Testis (tissue), 3 donors: ENCODE data around the gene EEF1AKMT1. TPM values are rescaled to one million over a fixed set of nuclear protein-coding genes. Genes with fewer than 3 reads are reported as not detected.
"Not testable (repeated sequence)": the region's sequence is repeated elsewhere in the genome, so short reads cannot be mapped to it uniquely, and the experiment has no call there.

Source experiments
- DNase-seq: peaks from one replicate; pipeline ENCODE4 v3.0.0-alpha.2; 2019
- H3K27ac ChIP-seq, 2 donors: fragments of 200-600 bp; sonication (generic); one replicate each; pipeline ENCODE4 v1.5.1; 2019
- H3K27me3 ChIP-seq: fragments of 200-600 bp; sonication (generic); one replicate; pipeline ENCODE4 v1.5.1; 2019
- H3K36me3 ChIP-seq: fragments of 200-600 bp; sonication (generic); one replicate; pipeline ENCODE4 v1.5.1; 2017; ENCODE audit warnings: low read depth; ENCODE audit errors: missing control alignments
- H3K4me1 ChIP-seq: fragments of 200-600 bp; sonication (generic); one replicate; pipeline ENCODE4 v1.5.1; 2019
- H3K4me3 ChIP-seq, 2 donors: fragments of 200-600 bp; sonication (generic); one replicate each; pipeline ENCODE4 v1.5.1; 2017 to 2019
- H3K9me3 ChIP-seq: fragments of 200-600 bp; sonication (generic); one replicate; pipeline ENCODE4 v1.5.1; 2017
- CTCF ChIP-seq, 3 experiments: fragments of 450-650 bp in 2 of 3; fragments of 200-600 bp in 1 of 3; sonication (generic) in 1 of 3; IDR thresholded peaks; one replicate each; pipeline ENCODE4 v1.5.1; 2016 to 2019; ENCODE audit warnings: antibody characterized with exemption in 3 of 3, mild to moderate bottlenecking in 2 of 3, moderate library complexity in 1 of 3
- POLR2A ChIP-seq: fragments of 450-650 bp; IDR thresholded peaks from one replicate; pipeline ENCODE4 v1.6.1; 2017; ENCODE audit warnings: antibody characterized with exemption, mild to moderate bottlenecking, moderate library complexity
- WGBS, 2 donors: methylation state at CpG; one replicate each; pipeline ENCODE4 v1.1.5; 2018; 5-methylcytosine and 5-hydroxymethylcytosine counted together
- intact Hi-C: fragments of 100-400 bp; cut with DNase I; formaldehyde crosslinking; loops from one replicate; pipeline ENCODE4 v1.15.1; 2023; ENCODE audit warnings: low total_unique reads
- polyA plus RNA-seq: library from polyadenylated mRNA; stranded (reverse); fragments of 350-450 nt; fragmentation: Illumina TruSeq; extraction: RNeasy Lipid Tissue Mini Kit (QIAGEN cat#74804); gene quantifications from one replicate; pipeline ENCODE4 v1.2.3, GENCODE V29; 2014; ENCODE audit warnings: low read depth, low replicate concordance; ENCODE audit not compliant: insufficient read depth
- total RNA-seq, 2 donors: library from RNA; depleted of rRNA; stranded (reverse); fragments of >200 nt; gene quantifications; one replicate each; pipeline ENCODE4 v1.2.3, GENCODE V29; 2016

EEF1AKMT1 gene
- total and polyA plus RNA-seq, 3 donors from 2014 or later, result 5.8 to 8.0 (median 7.5) TPM

GRCh38 chr13:20684041-20684440, 89.7 kb downstream of the EEF1AKMT1 start:
- no peak overlapping the region for H3K27ac ChIP-seq
- H3K27me3 ChIP-seq, result no peaks in the 10 kb centered on the region
- H3K4me3 ChIP-seq, result no peak overlapping the region
- 91 to 92% methylated on average over 4 of the region's 4 CpGs for WGBS, 2 donors
- no peaks in the 10 kb centered on the region for H3K9me3 ChIP-seq
- TF ChIP-seq POLR2A, result no peak
- TF ChIP-seq CTCF (IDR thresholded peaks at IDR 0.05), result no peak
- H3K36me3 ChIP-seq, result no peaks in the 10 kb centered on the region
- intact Hi-C loops, result no loop called here
- no peaks in the 10 kb centered on the region for H3K4me1 ChIP-seq
- DNase-seq, result no peak

GRCh38 chr13:20682061-20682460, 91.7 kb downstream of the EEF1AKMT1 start:
- no peaks in the 10 kb centered on the region for H3K4me1 ChIP-seq
- TF ChIP-seq CTCF (IDR thresholded peaks at IDR 0.05), result no peak
- no peak for TF ChIP-seq POLR2A
- no peak overlapping the region for H3K4me3 ChIP-seq
- 88 to 94% methylated on average over 1 of the region's 1 CpG for WGBS, 2 donors
- intact Hi-C loops, result no loop called here
- no peaks in the 10 kb centered on the region for H3K36me3 ChIP-seq
- no peak overlapping the region for H3K27ac ChIP-seq
- H3K27me3 ChIP-seq, result no peaks in the 10 kb centered on the region
- DNase-seq, result no peak
- H3K9me3 ChIP-seq, result no peaks in the 10 kb centered on the region

GRCh38 chr13:20681481-20681880, 92.3 kb downstream of the EEF1AKMT1 start:
- not testable (repeated sequence) for H3K4me3 ChIP-seq

GRCh38 chr13:20680416-20681080, 93.2 kb downstream of the EEF1AKMT1 start:
- no peak overlapping the region for H3K4me3 ChIP-seq
- TF ChIP-seq POLR2A, result no peak
- TF ChIP-seq CTCF (IDR thresholded peaks at IDR 0.05), result no peak
- no peak overlapping the region for H3K27ac ChIP-seq
- H3K4me1 ChIP-seq, result no peaks in the 10 kb centered on the region
- intact Hi-C loops, result no loop called here
- no peaks in the 10 kb centered on the region for H3K9me3 ChIP-seq
- no peaks in the 10 kb centered on the region for H3K27me3 ChIP-seq
- WGBS, 2 donors, result 93 to 95% methylated on average over 10 of the region's 10 CpGs
- no peaks in the 10 kb centered on the region for H3K36me3 ChIP-seq
- no peak for DNase-seq

More at GRCh38 chr13:20681481-20681880, 92.3 kb downstream of the EEF1AKMT1 start:
- intact Hi-C loops, H3K9me3 ChIP-seq, H3K4me1 ChIP-seq, H3K27me3 ChIP-seq, H3K27ac ChIP-seq, DNase-seq, H3K36me3 ChIP-seq: not testable (repeated sequence)
- 50 to 84% methylated on average over 5 of the region's 5 CpGs for WGBS, 2 donors

GRCh38 chr13:20679879-20680278, 93.9 kb downstream of the EEF1AKMT1 start:
- H3K9me3 ChIP-seq, result no peaks in the 10 kb centered on the region
- no peak overlapping the region for H3K27ac ChIP-seq
- 63 to 84% methylated on average over 3 of the region's 3 CpGs for WGBS, 2 donors
- intact Hi-C loops, result no loop called here
- no peaks in the 10 kb centered on the region for H3K27me3 ChIP-seq
- H3K4me3 ChIP-seq, result no peak overlapping the region
- DNase-seq, result no peak
- no peaks in the 10 kb centered on the region for H3K4me1 ChIP-seq
- H3K36me3 ChIP-seq, result no peaks in the 10 kb centered on the region
- TF ChIP-seq POLR2A (no peak), CTCF (IDR thresholded peaks at IDR 0.05) (no peak)

Other genes starting within 250 kb of the EEF1AKMT1 start
- 10 to 100 TPM in 1 of 2 donors, 1 to 10 TPM in 1; 8.0 to 16.8 TPM for gene CRYL1, start 248.1 kb downstream of the EEF1AKMT1 start, total RNA-seq
- gene CRYL1, start 248.1 kb downstream of the EEF1AKMT1 start, polyA plus RNA-seq, result 16.8 TPM
- 100 to 1,000 TPM in 1 of 2 donors, 10 to 100 TPM in 1; 56.6 to 111 TPM for gene IFT88, start 206.8 kb downstream of the EEF1AKMT1 start, total RNA-seq
- gene IFT88, start 206.8 kb downstream of the EEF1AKMT1 start, polyA plus RNA-seq, result 86.8 TPM
- gene IL17D, start 70.3 kb downstream of the EEF1AKMT1 start, total RNA-seq, result 1 to 10 TPM; 1.6 to 4.8 TPM
- 5.3 TPM for gene IL17D, start 70.3 kb downstream of the EEF1AKMT1 start, polyA plus RNA-seq
- 10 to 100 TPM; 27.6 to 31.4 TPM for gene XPO4, start 128.8 kb upstream of the EEF1AKMT1 start, total RNA-seq
- gene XPO4, start 128.8 kb upstream of the EEF1AKMT1 start, polyA plus RNA-seq, result 13.0 TPM